OCI-LY7 (cell line): ENCODE data around the gene SEPHS1. TPM values are rescaled to one million over a fixed set of nuclear protein-coding genes. Genes with fewer than 3 reads are reported as not detected.

Experiments
- BruUV-seq: library from RNA; stranded (reverse); fragments of 400-500 nt; replicated peaks from 2 replicates; lab custom pipeline; 2021; lab: Mats Ljungman, UMichigan
- CTCF ChIA-PET: fragments of 300-600 bp; sonication (Branson Sonifier 250); formaldehyde crosslinking; loops from one replicate; lab custom pipeline; 2022; ENCODE audit warnings: antibody characterized with exemption; ENCODE audit not compliant: unreplicated experiment; lab: Charles Lee
- POLR2A ChIA-PET: fragments of 300-600 bp; sonication (Branson Sonifier 250); formaldehyde crosslinking; loops from one replicate; lab custom pipeline; 2022; ENCODE audit warnings: antibody characterized with exemption; lab: Charles Lee
- DNase-seq: peaks from one replicate; pipeline ENCODE4 v3.0.0-alpha.2; 2015; ENCODE audit warnings: low spot score
- H2AFZ ChIP-seq: fragments of 200-600 bp; sonication (generic), shearing (Covaris generic); 2 replicates; pipeline ENCODE4 v1.6.1; 2014; ENCODE audit warnings: mild to moderate bottlenecking, antibody characterized with exemption, low read length, moderate library complexity
- H3K27ac ChIP-seq: fragments of 200-600 bp; sonication (generic); 2 replicates; pipeline ENCODE4 v1.5.1; 2014; ENCODE audit warnings: mixed run types, low read depth, mild to moderate bottlenecking, moderate library complexity, low read length, inconsistent platforms; ENCODE audit not compliant: poor library complexity, severe bottlenecking
- H3K36me3 ChIP-seq: fragments of 200-600 bp; sonication (generic); 2 replicates; pipeline ENCODE4 v1.6.1; 2014; ENCODE audit warnings: mild to moderate bottlenecking, antibody characterized with exemption, low read length, moderate library complexity, mixed read lengths; ENCODE audit not compliant: insufficient read depth
- H3K4me1 ChIP-seq: fragments of 200-600 bp; sonication (generic); 2 replicates; pipeline ENCODE4 v1.5.1; 2014; ENCODE audit warnings: mild to moderate bottlenecking, low read length; ENCODE audit not compliant: insufficient read depth, poor library complexity, severe bottlenecking
- H3K4me2 ChIP-seq: fragments of 200-600 bp; sonication (generic); 2 replicates; pipeline ENCODE4 v1.6.1; 2014; ENCODE audit warnings: mild to moderate bottlenecking, low read length
- H3K4me3 ChIP-seq: fragments of 200-600 bp; sonication (generic); 2 replicates; pipeline ENCODE4 v1.5.1; 2014; ENCODE audit warnings: mild to moderate bottlenecking, low read depth, low read length; ENCODE audit not compliant: poor library complexity, severe bottlenecking
- H3K79me2 ChIP-seq: fragments of 200-600 bp; sonication (generic); 2 replicates; pipeline ENCODE4 v1.6.1; 2016; ENCODE audit warnings: low read depth, mild to moderate bottlenecking, low read length, moderate library complexity, mixed read lengths; ENCODE audit not compliant: insufficient read depth
- H3K9me2 ChIP-seq: fragments of 200-600 bp; sonication (generic); 2 replicates; pipeline ENCODE4 v1.6.1; 2016; ENCODE audit warnings: mild to moderate bottlenecking, low read length, mixed read lengths; ENCODE audit not compliant: insufficient read depth
- H3K9me3 ChIP-seq: fragments of 200-600 bp; sonication (generic); 2 replicates; pipeline ENCODE4 v1.6.1; 2014; ENCODE audit warnings: mild to moderate bottlenecking, mixed run types, low read length, mixed read lengths
- H4K20me1 ChIP-seq: fragments of 200-600 bp; sonication (generic); 2 replicates; pipeline ENCODE4 v1.6.1; 2014; ENCODE audit warnings: mild to moderate bottlenecking, antibody characterized with exemption, low read length, moderate library complexity, mixed read lengths; ENCODE audit not compliant: insufficient read depth
- CTCF ChIP-seq: fragments of 200-600 bp; sonication (generic); conservative IDR thresholded peaks from 2 replicates; pipeline ENCODE4 v1.5.1; 2014; ENCODE audit warnings: mild to moderate bottlenecking, antibody characterized with exemption, low read length, moderate library complexity, mixed read lengths
- EZH2phosphoT487 ChIP-seq: fragments of 200-600 bp; sonication (generic); IDR thresholded peaks from 2 replicates; pipeline ENCODE4 v1.6.1; 2018; ENCODE audit warnings: low read depth, borderline replicate concordance, mild to moderate bottlenecking, mixed run types, antibody characterized with exemption, low read length, moderate library complexity, mixed read lengths
- intact Hi-C: fragments of 100-400 bp; cut with micrococcal nuclease; formaldehyde crosslinking; loops from one replicate; pipeline ENCODE4 v1.10.0; 2022; ENCODE audit not compliant: unreplicated experiment
- total RNA-seq, 2 experiments: library from RNA; depleted of rRNA in 1 of 2; stranded (reverse); fragments of >200 nt in 1 of 2; shearing (Covaris generic) in 1 of 2; gene quantifications; 2 replicates each; pipeline ENCODE4 v1.2.3, GENCODE V29; 2014 to 2022

Gene SEPHS1
- total RNA-seq, 2 experiments from 2014 or later, result 72.7 to 113 TPM

DNA sequence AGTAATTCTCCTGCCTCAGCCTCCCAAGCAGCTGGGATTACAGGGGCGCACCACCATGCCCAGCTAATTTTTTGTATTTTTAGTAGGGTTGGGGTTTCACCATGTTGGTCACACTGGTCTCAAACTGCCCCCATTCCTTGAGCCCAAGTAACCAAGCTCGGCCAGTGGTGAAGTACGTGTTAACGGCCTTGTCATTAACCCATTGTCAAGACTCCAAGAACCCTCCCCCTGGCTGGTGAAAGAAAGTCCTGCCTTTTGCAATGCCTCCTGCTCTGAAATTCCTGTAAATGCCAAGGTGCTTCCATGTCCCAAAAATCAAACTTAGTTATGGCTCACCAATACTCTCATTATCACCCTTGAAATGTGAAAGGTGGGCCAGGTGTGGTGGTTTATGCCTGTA is 18.8 kb upstream of the SEPHS1 start:
- Histone ChIP-seq H3K4me2 (no peak overlapping the region), H3K79me2 (no peaks in the 10 kb centered on the region), H3K9me2 (no peaks in the 10 kb centered on the region), H3K4me3 (no peak overlapping the region), H3K9me3 (no peaks in the 10 kb centered on the region), H4K20me1 (no peaks in the 10 kb centered on the region), H3K36me3 (no peaks in the 10 kb centered on the region), H3K27ac (no peak overlapping the region), H3K4me1 (no peaks in the 10 kb centered on the region), H2AFZ (no peak overlapping the region)
- DNase-seq, result no peak
- BruUV-seq, result no TSS peak
- intact Hi-C loops, result no loop called here
- ChIA-PET POLR2A (interaction anchor here (0.6 kb wide), 1 partner anchor 39 kb away, joined by 3 read pairs; no protein-coding TSS in a partner anchor), CTCF (no interaction called here)
- TF ChIP-seq EZH2phosphoT487 (no peak), CTCF (no peak)

DNA sequence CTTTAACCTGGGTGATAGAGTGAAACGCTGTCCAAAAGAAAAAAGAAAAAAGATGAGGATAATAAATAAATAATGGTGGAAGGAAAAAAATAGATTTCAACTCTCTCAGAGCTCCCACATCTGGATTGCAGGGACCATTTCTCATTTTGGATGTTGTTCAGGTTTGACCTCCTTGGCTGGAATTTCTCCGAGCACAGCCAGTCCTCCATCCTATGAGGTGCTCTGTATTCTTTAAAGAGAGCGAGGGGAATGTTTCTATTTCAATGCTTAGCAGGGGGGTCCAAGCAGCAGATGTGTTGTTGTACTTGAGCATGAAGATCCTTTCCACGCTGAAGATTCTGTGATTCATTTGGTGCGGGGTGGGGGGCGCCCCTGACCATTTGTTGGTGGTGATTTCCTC is 17.7 kb upstream of the SEPHS1 start:
- Histone ChIP-seq H3K9me2 (no peaks in the 10 kb centered on the region), H2AFZ (no peak overlapping the region), H3K4me2 (no peak overlapping the region), H3K4me3 (no peak overlapping the region), H3K79me2 (no peaks in the 10 kb centered on the region), H4K20me1 (no peaks in the 10 kb centered on the region), H3K36me3 (no peaks in the 10 kb centered on the region), H3K9me3 (no peaks in the 10 kb centered on the region), H3K27ac (no peak overlapping the region), H3K4me1 (no peaks in the 10 kb centered on the region)
- no peak for DNase-seq
- intact Hi-C loops, result no loop called here
- TF ChIP-seq EZH2phosphoT487 (no peak), CTCF (no peak)
- POLR2A ChIA-PET, result interaction anchor here (0.8 kb wide), 1 partner anchor 1083 kb away, joined by 4 read pairs; no protein-coding TSS in a partner anchor
- CTCF ChIA-PET, result no interaction called here
- BruUV-seq, result no TSS peak

DNA sequence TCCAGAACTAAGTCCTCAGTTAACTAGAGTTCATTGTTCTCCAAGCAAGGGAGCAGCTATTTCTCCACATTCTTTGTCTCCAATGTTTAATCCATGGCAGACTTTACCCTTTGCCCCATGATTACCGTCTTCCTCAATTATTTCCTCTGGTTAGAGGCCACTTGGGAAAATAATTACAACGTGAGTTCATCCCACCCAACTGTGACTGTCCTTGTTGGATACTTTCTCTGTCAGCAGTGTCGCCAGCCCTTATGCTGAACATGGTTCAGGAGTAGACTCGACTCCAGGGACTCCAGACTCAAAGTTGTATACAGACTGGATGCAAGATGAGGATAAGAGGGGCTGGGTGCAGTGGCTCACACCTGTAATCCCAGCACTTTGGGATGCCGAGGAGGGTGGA is 17.1 kb upstream of the SEPHS1 start:
- BruUV-seq, result no TSS peak
- Histone ChIP-seq H3K4me3 (no peak overlapping the region), H3K27ac (no peak overlapping the region), H3K9me2 (no peaks in the 10 kb centered on the region), H3K36me3 (no peaks in the 10 kb centered on the region), H3K9me3 (no peaks in the 10 kb centered on the region), H3K79me2 (no peaks in the 10 kb centered on the region), H3K4me1 (no peaks in the 10 kb centered on the region), H4K20me1 (no peaks in the 10 kb centered on the region), H3K4me2 (no peak overlapping the region), H2AFZ (no peak overlapping the region)
- DNase-seq, result no peak
- CTCF ChIA-PET, result no interaction called here
- intact Hi-C loops, result no loop called here
- TF ChIP-seq EZH2phosphoT487, result no peak
- POLR2A ChIA-PET, result no interaction called here
